Natural killer cell (primary cell): ENCODE results near the gene EGFLAM. TPM values are rescaled to one million over a fixed set of nuclear protein-coding genes. Genes with fewer than 3 reads are reported as not detected.

Experiments used
- ATAC-seq, 3 donors: fragments of 150-1000 bp in 2 of 3; fragments of 200-7000 bp in 1 of 3; cut with Tn5 transposase; 1 replicate in 1 of 3; 2 replicates in 2 of 3; pipeline ENCODE4 v1.10.0; 2021; ENCODE audit warnings: mild to moderate bottlenecking in 2 of 3, moderate library complexity in 2 of 3
- DNase-seq, 2 donors: peaks; one replicate each; pipeline versions ENCODE4 v3.0.0 to v3.0.0-alpha.2; 2013 to 2021; ENCODE audit warnings: mixed read lengths in 1 of 2
- H3K27ac ChIP-seq: one replicate; pipeline ENCODE4 v1.5.1; 2013; ENCODE audit warnings: mild to moderate bottlenecking, low read length
- H3K27me3 ChIP-seq: one replicate; pipeline ENCODE4 v1.6.1; 2013; ENCODE audit warnings: low read length; ENCODE audit not compliant: control insufficient read depth, insufficient read depth
- H3K36me3 ChIP-seq: one replicate; pipeline ENCODE4 v1.6.1; 2013; ENCODE audit warnings: low read length; ENCODE audit not compliant: control insufficient read depth, insufficient read depth
- H3K4me1 ChIP-seq: one replicate; pipeline ENCODE4 v1.6.1; 2013; ENCODE audit warnings: low read length; ENCODE audit not compliant: control insufficient read depth, insufficient read depth
- H3K4me3 ChIP-seq: one replicate; pipeline ENCODE4 v1.5.1; 2013; ENCODE audit warnings: low read length
- H3K9me3 ChIP-seq: one replicate; pipeline ENCODE4 v1.6.1; 2013; ENCODE audit warnings: low read length; ENCODE audit not compliant: control insufficient read depth, insufficient read depth
- H3K27ac Mint-ChIP-seq, 2 donors: one replicate each; pipeline ENCODE4 v1.8.0; 2022; ENCODE audit warnings: mild to moderate bottlenecking in 2 of 2, mixed read lengths in 2 of 2, moderate library complexity in 1 of 2
- H3K27me3 Mint-ChIP-seq, 2 donors: one replicate each; pipeline ENCODE4 v1.8.0; 2022; ENCODE audit warnings: low read depth in 2 of 2, mixed read lengths in 2 of 2
- H3K36me3 Mint-ChIP-seq: one replicate; pipeline ENCODE4 v1.8.0; 2022; ENCODE audit warnings: mixed read lengths
- H3K4me1 Mint-ChIP-seq, 2 donors: one replicate each; pipeline ENCODE4 v1.8.0; 2022; ENCODE audit warnings: mixed read lengths in 2 of 2
- H3K4me3 Mint-ChIP-seq: one replicate; pipeline ENCODE4 v1.8.0; 2022; ENCODE audit warnings: mild to moderate bottlenecking, moderate library complexity, mixed read lengths
- H3K9me3 Mint-ChIP-seq, 2 donors: one replicate each; pipeline ENCODE4 v1.8.0; 2022; ENCODE audit warnings: mixed read lengths in 2 of 2
- CTCF ChIP-seq: fragments of 200-600 bp; IDR thresholded peaks from one replicate; pipeline ENCODE4 v1.8.0; 2022; ENCODE audit warnings: antibody characterized with exemption
- WGBS: methylation state at CpG from one replicate; pipeline ENCODE4 v1.1.7; 2013; ENCODE audit warnings: missing lambda C conversion rate; ENCODE audit not compliant: insufficient coverage; 5-methylcytosine and 5-hydroxymethylcytosine counted together
- intact Hi-C: fragments of 100-400 bp; cut with micrococcal nuclease; formaldehyde crosslinking; loops from one replicate; pipeline ENCODE4 v1.14.2; 2022
- total RNA-seq, 4 donors: library from RNA; stranded (reverse); fragments of 120-200 nt in 1 of 4; gene quantifications; one replicate each; pipeline versions ENCODE4 v1.2.3 to v1.2.4, GENCODE V29; 2013 to 2022

The EGFLAM gene
- total RNA-seq, 3 donors from 2014 or later (not counting 1 experiment from before 2014, with no cell fraction given): not detected

GRCh38 chr5:38431242-38431853, 173.0 kb downstream of the EGFLAM start:
- Histone ChIP-seq H3K9me3 (no peaks in the 10 kb centered on the region), H3K36me3 (no peaks in the 10 kb centered on the region), H3K4me1 (no peaks in the 10 kb centered on the region), H3K27me3 (peaks cover 8% of the 10 kb centered on the region), H3K27ac (no peak overlapping the region), H3K4me3 (no peak overlapping the region)
- WGBS: no CpG with 5 or more reads among the region's 1 CpG
- Mint-ChIP-seq H3K4me3 (no peak overlapping the region), H3K27me3 (peaks cover 19 to 67% of the 10 kb centered on the region in 2 donors), H3K9me3 (no peaks in the 10 kb centered on the region), H3K4me1 (no peaks in the 10 kb centered on the region), H3K27ac (no peak overlapping the region), H3K36me3 (no peaks in the 10 kb centered on the region)
- ATAC-seq: no peak
- TF ChIP-seq CTCF: no peak
- intact Hi-C loops: no loop called here
- DNase-seq: no peak

GRCh38 chr5:38433160-38433861, 175.0 kb downstream of the EGFLAM start:
- 17% methylated on average over 6 of the region's 6 CpGs for WGBS
- no peak overlapping the region for H3K27ac ChIP-seq
- no peaks in the 10 kb centered on the region for H3K9me3 Mint-ChIP-seq
- H3K4me1 ChIP-seq: no peaks in the 10 kb centered on the region
- intact Hi-C loops: no loop called here
- H3K9me3 ChIP-seq: no peaks in the 10 kb centered on the region
- TF ChIP-seq CTCF: no peak
- no peak overlapping the region for H3K27ac Mint-ChIP-seq
- no peaks in the 10 kb centered on the region for H3K4me1 Mint-ChIP-seq
- peaks cover 9% of the 10 kb centered on the region for H3K27me3 ChIP-seq
- H3K27me3 Mint-ChIP-seq: peaks cover 22 to 60% of the 10 kb centered on the region in 2 donors
- no peaks in the 10 kb centered on the region for H3K36me3 Mint-ChIP-seq
- no peak for ATAC-seq
- H3K4me3 Mint-ChIP-seq: no peak overlapping the region
- DNase-seq: no peak
- no peak overlapping the region for H3K4me3 ChIP-seq
- H3K36me3 ChIP-seq: no peaks in the 10 kb centered on the region

GRCh38 chr5:38434966-38435705, 176.8 kb downstream of the EGFLAM start:
- Mint-ChIP-seq H3K4me3 (no peak overlapping the region), H3K27me3 (peaks cover 24 to 65% of the 10 kb centered on the region in 2 donors), H3K4me1 (no peaks in the 10 kb centered on the region), H3K9me3 (no peaks in the 10 kb centered on the region), H3K36me3 (no peaks in the 10 kb centered on the region), H3K27ac (no peak overlapping the region)
- H3K4me3 ChIP-seq: no peak overlapping the region
- H3K4me1 ChIP-seq: no peaks in the 10 kb centered on the region
- 87% methylated on average over 6 of the region's 7 CpGs for WGBS
- intact Hi-C loops: no loop called here
- ATAC-seq (no peak), DNase-seq (no peak)
- no peaks in the 10 kb centered on the region for H3K9me3 ChIP-seq
- no peaks in the 10 kb centered on the region for H3K36me3 ChIP-seq
- no peak overlapping the region for H3K27ac ChIP-seq
- peaks cover 6% of the 10 kb centered on the region for H3K27me3 ChIP-seq
- TF ChIP-seq CTCF: no peak
